ENCODE results near the gene SYT12. TPM values are rescaled to one million over a fixed set of nuclear protein-coding genes. Genes with fewer than 3 reads are reported as not detected.

Gene SYT12
- total and polyA plus RNA-seq, 4 donors, result 0.47 to 12.1 (median 1.4) TPM

DNA sequence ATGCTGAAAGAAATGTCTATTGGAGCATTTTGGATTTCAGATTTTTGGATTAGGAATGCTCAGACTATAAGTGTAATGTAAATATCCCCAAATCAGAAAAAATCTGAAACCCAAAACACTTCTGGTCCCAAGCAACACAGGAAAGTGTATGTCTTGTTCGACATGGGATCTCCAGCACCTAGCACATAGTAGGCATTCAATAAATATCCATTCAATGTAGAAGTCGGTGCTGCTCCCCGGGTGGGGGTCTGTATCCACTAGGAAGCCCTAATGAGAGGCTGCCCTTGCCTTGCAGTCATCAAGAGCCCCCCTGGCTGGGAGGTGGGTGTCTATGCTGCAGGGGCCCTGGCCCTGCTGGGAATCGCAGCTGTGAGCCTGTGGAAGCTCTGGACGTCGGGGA, 11.4 kb downstream of the SYT12 start:
- Histone ChIP-seq H3K36me3 (ENCODE audit: control insufficient read depth in 4 of 4, insufficient read depth in 3 of 4, low read depth in 1 of 4, low read length in 3 of 4) (peaks cover 0 to 2% (median 0%) of the 10 kb centered on the region in 4 donors), H3K4me3 (ENCODE audit: low read depth in 1 of 3, low read length in 3 of 3) (no peak overlapping the region), H3K9ac (ENCODE audit: low read depth in 1 of 2, low read length in 2 of 2) (no peak overlapping the region), H3K27me3 (ENCODE audit: control insufficient read depth in 4 of 4, insufficient read depth in 4 of 4, low read length in 3 of 4) (no peaks in the 10 kb centered on the region), H3K27ac (ENCODE audit: low read depth in 1 of 2, low read length in 2 of 2) (no peak overlapping the region), H3K4me1 (ENCODE audit: control insufficient read depth in 4 of 4, insufficient read depth in 4 of 4, low read length in 3 of 4) (no peaks in the 10 kb centered on the region), H3K9me3 (ENCODE audit: control insufficient read depth in 4 of 4, low read length in 3 of 4) (no peaks in the 10 kb centered on the region)
- WGBS, result 91% methylated on average over 6 of the region's 6 CpGs
- TF ChIP-seq JUND (IDR thresholded peaks at IDR 0.05), result no peak
- TF ChIP-seq ATF3 (IDR thresholded peaks at IDR 0.05), result no peak
- no peak for TF ChIP-seq REST (IDR thresholded peaks at IDR 0.05)
- DNase-seq (ENCODE audit: low spot score), result no peak

GRCh38 chr11:67040147-67040546, 17.2 kb downstream of the SYT12 start:
- Histone ChIP-seq H3K4me1 (ENCODE audit: control insufficient read depth in 4 of 4, insufficient read depth in 4 of 4, low read length in 3 of 4) (peaks cover 2 to 20% (median 15%) of the 10 kb centered on the region in 4 donors), H3K27ac (ENCODE audit: low read depth in 1 of 2, low read length in 2 of 2) (no peak overlapping the region), H3K27me3 (ENCODE audit: control insufficient read depth in 4 of 4, insufficient read depth in 4 of 4, low read length in 3 of 4) (no peaks in the 10 kb centered on the region), H3K9ac (ENCODE audit: low read depth in 1 of 2, low read length in 2 of 2) (no peak overlapping the region), H3K4me3 (ENCODE audit: low read depth in 1 of 3, low read length in 3 of 3) (no peak overlapping the region), H3K36me3 (ENCODE audit: control insufficient read depth in 4 of 4, insufficient read depth in 3 of 4, low read depth in 1 of 4, low read length in 3 of 4) (peaks cover 0 to 4% (median 0%) of the 10 kb centered on the region in 4 donors), H3K9me3 (ENCODE audit: control insufficient read depth in 4 of 4, low read length in 3 of 4) (no peaks in the 10 kb centered on the region)
- no peak for TF ChIP-seq HNF4A (conservative IDR thresholded peaks at IDR 0.05)
- TF ChIP-seq REST (IDR thresholded peaks at IDR 0.05), result no peak
- no peak for TF ChIP-seq NR2F2 (IDR thresholded peaks at IDR 0.05)
- TF ChIP-seq YY1 (IDR thresholded peaks at IDR 0.05), result no peak
- no peak for TF ChIP-seq JUND (IDR thresholded peaks at IDR 0.05)
- no peak for TF ChIP-seq FOXA1 (IDR thresholded peaks at IDR 0.05)
- no peak for TF ChIP-seq EGR1 (IDR thresholded peaks at IDR 0.05; ENCODE audit: low read depth in 2 of 2)
- TF ChIP-seq, protein P1, sequence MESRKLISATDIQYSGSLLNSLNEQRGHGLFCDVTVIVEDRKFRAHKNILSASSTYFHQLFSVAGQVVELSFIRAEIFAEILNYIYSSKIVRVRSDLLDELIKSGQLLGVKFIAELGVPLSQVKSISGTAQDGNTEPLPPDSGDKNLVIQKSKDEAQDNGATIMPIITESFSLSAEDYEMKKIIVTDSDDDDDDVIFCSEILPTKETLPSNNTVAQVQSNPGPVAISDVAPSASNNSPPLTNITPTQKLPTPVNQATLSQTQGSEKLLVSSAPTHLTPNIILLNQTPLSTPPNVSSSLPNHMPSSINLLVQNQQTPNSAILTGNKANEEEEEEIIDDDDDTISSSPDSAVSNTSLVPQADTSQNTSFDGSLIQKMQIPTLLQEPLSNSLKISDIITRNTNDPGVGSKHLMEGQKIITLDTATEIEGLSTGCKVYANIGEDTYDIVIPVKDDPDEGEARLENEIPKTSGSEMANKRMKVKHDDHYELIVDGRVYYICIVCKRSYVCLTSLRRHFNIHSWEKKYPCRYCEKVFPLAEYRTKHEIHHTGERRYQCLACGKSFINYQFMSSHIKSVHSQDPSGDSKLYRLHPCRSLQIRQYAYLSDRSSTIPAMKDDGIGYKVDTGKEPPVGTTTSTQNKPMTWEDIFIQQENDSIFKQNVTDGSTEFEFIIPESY (IDR thresholded peaks at IDR 0.05), result no peak
- TF ChIP-seq, protein P2, sequence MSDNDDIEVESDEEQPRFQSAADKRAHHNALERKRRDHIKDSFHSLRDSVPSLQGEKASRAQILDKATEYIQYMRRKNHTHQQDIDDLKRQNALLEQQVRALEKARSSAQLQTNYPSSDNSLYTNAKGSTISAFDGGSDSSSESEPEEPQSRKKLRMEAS (IDR thresholded peaks at IDR 0.05), result no peak
- TF ChIP-seq HNF4G (IDR thresholded peaks at IDR 0.05), result no peak
- TF ChIP-seq FOXA2 (IDR thresholded peaks at IDR 0.05), result no peak
- TF ChIP-seq SP1 (IDR thresholded peaks at IDR 0.05), result no peak
- TF ChIP-seq, protein P3, sequence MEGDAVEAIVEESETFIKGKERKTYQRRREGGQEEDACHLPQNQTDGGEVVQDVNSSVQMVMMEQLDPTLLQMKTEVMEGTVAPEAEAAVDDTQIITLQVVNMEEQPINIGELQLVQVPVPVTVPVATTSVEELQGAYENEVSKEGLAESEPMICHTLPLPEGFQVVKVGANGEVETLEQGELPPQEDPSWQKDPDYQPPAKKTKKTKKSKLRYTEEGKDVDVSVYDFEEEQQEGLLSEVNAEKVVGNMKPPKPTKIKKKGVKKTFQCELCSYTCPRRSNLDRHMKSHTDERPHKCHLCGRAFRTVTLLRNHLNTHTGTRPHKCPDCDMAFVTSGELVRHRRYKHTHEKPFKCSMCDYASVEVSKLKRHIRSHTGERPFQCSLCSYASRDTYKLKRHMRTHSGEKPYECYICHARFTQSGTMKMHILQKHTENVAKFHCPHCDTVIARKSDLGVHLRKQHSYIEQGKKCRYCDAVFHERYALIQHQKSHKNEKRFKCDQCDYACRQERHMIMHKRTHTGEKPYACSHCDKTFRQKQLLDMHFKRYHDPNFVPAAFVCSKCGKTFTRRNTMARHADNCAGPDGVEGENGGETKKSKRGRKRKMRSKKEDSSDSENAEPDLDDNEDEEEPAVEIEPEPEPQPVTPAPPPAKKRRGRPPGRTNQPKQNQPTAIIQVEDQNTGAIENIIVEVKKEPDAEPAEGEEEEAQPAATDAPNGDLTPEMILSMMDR (IDR thresholded peaks at IDR 0.05; ENCODE audit: low read depth, low read length, missing input control), result no peak
- no peak for TF ChIP-seq RXRA (IDR thresholded peaks at IDR 0.05)
- TF ChIP-seq GABPA (IDR thresholded peaks at IDR 0.05 in 1 of 2, conservative IDR thresholded peaks at IDR 0.05 in 1 of 2), result no peak
- no peak for TF ChIP-seq TAF1 (conservative IDR thresholded peaks at IDR 0.05)
- WGBS, result 90% methylated on average over 12 of the region's 12 CpGs
- DNase-seq (ENCODE audit: low spot score), result no peak
